GM19468 (cell line): ENCODE measurements around the gene HBA2.
"Not testable (repeated sequence)": the region's sequence is repeated elsewhere in the genome, so short reads cannot be mapped to it uniquely, and the experiment has no call there.

ENCODE experiments used
- ATAC-seq: cut with Tn5 transposase; IDR thresholded peaks from one replicate; pipeline ENCODE4 v1.9.1; 2021; ENCODE audit warnings: mild to moderate bottlenecking, moderate library complexity, moderate number of reproducible peaks; ENCODE audit not compliant: unreplicated experiment; ENCODE audit errors: extremely low read depth

Gene HBA2

GRCh38 chr16:188674-189073, 16.0 kb downstream of the HBA2 start:
- no peak for ATAC-seq

- no peak for ATAC-seq
Observed at GRCh38 chr16:189604-190186, 17.0 kb downstream of the HBA2 start.

- ATAC-seq = no peak
Observed at GRCh38 chr16:191831-192230, 19.2 kb downstream of the HBA2 start.

- ATAC-seq = no peak
Observed at GRCh38 chr16:192686-193085, 20.0 kb downstream of the HBA2 start.

- ATAC-seq = no peak
Observed at GRCh38 chr16:193441-193840, 20.8 kb downstream of the HBA2 start.

- ATAC-seq = no peak
Observed at GRCh38 chr16:194516-194915, 21.8 kb downstream of the HBA2 start.

GRCh38 chr16:200388-200787, 27.7 kb downstream of the HBA2 start:
- no peak for ATAC-seq

- ATAC-seq = no peak
Observed at GRCh38 chr16:203246-203645, 30.6 kb downstream of the HBA2 start.

GRCh38 chr16:204046-204445, 31.4 kb downstream of the HBA2 start:
- not testable (repeated sequence) for ATAC-seq

- not testable (repeated sequence) for ATAC-seq
Observed at GRCh38 chr16:209359-209758, 36.7 kb downstream of the HBA2 start.

- ATAC-seq = not testable (repeated sequence)
Observed at GRCh38 chr16:211631-212180, 39.0 kb downstream of the HBA2 start.

- ATAC-seq = no peak
Observed at GRCh38 chr16:212999-213398, 40.3 kb downstream of the HBA2 start.

- no peak for ATAC-seq
Observed at GRCh38 chr16:220021-220420, 47.3 kb downstream of the HBA2 start.
